NCI-H128 (cell line): ENCODE data around the gene SYT14.
"Not testable (repeated sequence)": the region's sequence is repeated elsewhere in the genome, so short reads cannot be mapped to it uniquely, and the experiment has no call there.

ENCODE experiments used
- DNase-seq: peaks from one replicate; lab custom pipeline; 2025; ENCODE audit not compliant: unreplicated experiment; lab: John Stamatoyannopoulos, UW

SYT14 gene

DNA sequence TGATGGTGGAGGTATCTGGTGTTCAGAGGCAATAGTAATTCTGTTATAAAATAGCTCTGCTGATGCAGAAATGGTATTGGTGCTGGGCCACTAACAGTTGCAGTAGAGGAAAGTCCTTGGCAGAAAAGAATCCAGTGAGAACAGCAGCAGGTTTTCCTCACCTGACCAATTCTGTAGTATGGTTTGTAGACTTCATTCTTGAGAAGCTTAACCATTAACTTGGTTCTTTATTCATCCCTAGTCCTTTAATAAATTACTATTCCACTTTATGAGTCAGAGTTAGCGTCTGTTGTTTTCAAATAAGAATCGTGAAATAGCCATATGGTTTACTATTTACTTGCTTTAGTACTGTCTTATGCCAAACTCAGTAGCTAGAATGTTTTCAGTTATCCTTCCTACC is 166.1 kb downstream of the SYT14 start:
- DNase-seq = no peak

DNA sequence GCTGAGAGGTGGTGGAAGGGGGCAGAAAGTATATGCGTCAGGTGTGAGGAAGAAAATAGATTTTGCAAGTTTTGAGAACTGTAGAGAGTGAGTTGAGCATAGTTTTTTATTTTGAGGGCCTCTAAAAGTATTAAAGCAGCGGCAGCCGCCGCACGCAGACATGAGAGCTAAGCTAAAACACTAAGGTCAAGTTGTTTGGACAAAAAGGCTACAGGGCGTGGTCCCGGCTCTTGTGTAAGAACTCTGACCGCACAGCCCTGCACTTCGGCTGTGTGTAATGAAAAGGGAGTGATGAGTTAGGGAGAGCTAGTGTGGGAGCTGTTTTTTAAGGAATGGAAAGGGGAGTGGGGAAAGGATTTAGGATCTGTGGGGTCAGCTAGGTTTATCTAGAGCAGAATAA is 174.9 kb downstream of the SYT14 start:
- DNase-seq = not testable (repeated sequence)

DNA sequence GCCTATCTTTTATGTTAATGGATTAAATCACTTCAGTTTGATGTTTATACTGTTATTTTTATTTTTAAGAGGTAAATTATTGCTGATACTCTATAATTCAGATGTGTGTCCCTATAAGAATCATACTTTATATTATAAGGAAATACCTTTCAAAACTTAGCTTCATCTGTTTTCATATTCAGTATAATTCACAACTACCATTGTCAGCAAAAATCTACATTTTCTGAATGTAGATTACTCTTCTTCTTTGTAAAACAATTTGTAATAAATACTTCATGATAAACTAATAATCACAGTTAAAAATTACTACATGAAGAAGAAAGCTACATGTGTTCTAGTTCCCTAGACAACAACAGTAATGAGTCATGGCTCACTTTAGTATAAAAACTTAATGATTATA is 179.2 kb downstream of the SYT14 start:
- no peak for DNase-seq

DNA sequence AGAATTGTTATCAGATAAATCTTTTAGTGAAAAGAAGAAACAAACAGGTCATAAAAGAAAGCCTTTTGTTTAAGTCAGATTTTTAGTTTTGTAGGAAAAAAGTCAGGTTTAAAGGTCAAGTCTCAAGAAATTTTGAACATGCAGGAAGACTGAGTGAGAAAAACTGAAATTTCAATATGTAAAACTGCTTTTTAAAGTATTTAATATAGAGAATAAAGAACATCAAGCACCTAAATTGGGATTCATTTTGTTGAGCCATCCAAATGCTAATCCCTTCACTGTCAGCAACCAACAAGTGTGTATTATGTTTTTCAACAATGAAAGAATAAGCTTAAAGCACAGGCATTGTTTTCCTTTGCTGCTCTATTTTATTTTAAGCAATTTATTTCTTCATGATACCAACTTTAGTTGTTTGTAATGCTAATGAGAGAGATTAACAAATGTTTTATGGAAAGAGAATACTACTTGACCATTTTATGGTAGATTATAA is 179.7 kb downstream of the SYT14 start:
- DNase-seq = no peak

DNA sequence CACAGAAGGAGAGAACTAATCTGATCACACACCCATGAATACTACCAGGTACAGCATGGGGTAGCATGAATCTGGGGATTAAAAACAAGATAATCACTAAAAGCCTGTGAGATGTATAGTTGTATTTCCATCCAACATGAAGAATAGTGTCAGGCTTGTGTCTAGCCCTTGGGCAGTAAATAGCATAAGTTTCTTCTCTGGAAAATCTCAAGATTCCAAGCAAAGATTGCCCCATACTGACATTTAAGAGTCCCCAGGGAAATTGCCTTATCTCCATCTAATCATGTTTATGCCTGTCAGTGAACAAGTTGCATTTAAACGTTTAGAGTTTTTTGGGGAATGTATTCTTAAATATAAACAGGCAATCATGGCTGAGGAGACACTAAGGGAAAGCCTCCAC is 185.4 kb downstream of the SYT14 start:
- no peak for DNase-seq

DNA sequence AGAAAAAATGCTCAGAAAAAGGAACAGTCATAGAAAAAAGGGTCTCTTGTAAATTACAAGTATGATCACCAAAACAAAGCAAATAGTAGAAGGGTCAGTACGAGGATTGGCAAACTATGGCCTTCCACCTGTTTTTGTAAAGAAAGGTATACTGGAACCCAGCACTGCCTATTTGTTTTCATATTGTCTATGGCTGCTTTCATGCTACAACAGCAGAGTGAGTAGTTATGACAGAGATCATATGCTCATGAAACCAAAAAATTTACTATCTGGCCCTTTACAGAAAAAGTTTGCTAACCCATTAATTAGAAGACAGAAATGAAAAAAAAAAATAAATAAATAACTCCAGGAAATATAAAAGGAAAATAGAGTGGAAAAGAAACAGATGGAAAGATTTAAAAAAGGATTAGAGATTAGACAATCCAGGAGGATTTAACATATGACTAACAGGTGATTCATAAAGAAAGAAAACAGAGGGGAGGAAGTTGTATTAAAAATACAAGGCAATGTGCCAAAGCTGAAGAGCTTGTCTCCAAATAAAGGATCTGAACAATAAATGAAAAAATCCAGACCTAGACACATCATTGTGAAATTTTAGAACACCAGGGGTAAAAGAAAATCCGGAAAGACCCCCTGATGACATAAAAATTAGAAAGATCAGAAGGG is 186.0 kb downstream of the SYT14 start:
- DNase-seq = no peak

DNA sequence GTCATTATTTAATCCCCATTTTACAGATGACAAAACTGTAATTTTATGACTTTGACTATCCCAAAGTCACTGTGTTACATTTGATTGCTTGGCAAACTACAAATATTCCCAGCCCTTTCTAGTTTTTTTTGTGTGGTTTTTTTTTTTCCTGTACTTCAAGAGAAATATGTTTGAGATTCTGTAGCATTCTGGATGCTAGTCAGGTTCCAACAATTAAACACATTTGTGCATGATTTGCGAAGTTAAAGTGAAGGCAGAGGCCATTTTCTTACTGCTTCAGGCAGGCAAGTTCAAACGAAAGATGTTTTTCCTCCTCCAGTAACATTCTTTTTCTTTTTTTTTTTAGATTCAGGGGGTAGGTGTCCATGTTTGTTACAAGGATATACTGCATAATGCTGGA is 186.7 kb downstream of the SYT14 start:
- DNase-seq = no peak

DNA sequence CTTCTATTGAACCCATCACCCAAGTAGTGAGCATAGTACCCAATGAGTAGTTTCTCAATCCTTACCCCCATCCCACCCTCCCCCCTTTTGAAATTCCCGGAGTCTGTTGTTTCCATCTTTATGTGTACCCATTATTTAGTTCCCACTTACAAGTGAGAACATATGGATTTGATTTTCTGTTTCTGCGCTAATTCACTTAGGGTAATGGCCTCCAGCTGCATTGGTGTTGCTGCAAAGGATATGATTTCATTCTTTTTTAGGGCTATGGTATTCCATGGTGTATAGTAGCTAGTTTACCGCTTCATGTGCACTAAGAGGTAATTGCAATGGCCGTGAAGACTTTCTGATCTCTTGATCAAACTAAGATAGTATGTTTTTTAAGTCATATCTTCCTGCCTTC is 187.1 kb downstream of the SYT14 start:
- no peak for DNase-seq

DNA sequence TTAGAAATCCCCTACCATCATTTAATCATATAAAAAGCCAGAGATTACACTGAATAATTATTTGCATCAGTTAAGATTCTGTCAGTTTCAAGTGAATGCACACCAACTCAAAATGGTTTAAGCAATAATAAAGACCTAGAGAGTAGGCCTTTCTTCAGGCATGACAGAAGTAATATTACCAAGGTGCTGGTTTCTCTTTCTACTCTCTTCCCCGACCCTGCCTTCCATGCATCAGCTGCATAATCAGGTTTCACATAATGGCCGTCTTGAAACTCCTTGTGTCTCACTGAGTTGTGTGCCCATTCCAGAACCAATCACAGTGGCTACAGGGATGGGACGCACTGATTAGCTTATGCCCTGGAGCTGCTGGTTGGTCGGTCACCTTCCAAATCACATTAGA is 191.1 kb downstream of the SYT14 start:
- no peak for DNase-seq

DNA sequence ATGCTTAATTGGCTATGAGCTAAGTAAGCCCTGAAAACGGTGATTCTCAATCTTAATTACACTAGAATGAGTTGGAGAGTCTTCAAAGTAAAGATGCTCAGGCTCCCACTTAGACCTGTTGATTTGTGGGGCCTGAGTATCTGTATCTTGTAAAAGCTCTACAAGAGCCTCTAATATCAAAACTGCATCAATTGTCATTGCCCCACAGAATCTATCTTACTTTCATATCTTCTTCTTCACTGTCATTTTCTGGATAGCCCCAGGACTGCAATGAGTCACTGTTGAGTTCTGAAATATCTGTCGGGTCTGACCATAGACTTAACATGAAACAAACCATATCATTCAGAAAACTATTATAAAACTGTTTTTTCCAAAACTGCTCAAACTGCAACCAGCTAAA is 191.7 kb downstream of the SYT14 start:
- DNase-seq = no peak

DNA sequence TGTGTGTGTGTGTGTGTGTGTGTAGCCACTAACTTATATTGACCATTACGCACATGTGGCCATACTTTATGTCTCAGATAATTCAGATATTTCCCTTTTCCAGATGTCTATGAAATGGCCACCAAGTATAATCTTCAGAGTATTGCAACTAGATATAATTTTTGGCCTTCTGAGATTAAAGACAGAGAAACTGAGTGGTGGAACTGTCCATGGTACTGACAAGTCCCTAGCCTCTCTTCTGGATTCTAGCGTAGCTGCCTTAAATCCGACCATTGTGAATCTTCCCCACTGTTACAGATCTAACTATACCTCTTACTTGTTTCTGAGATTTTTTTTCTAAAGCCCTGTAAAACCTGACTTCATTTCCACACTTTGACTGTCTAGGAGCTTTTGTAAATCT is 194.6 kb downstream of the SYT14 start:
- no peak for DNase-seq

DNA sequence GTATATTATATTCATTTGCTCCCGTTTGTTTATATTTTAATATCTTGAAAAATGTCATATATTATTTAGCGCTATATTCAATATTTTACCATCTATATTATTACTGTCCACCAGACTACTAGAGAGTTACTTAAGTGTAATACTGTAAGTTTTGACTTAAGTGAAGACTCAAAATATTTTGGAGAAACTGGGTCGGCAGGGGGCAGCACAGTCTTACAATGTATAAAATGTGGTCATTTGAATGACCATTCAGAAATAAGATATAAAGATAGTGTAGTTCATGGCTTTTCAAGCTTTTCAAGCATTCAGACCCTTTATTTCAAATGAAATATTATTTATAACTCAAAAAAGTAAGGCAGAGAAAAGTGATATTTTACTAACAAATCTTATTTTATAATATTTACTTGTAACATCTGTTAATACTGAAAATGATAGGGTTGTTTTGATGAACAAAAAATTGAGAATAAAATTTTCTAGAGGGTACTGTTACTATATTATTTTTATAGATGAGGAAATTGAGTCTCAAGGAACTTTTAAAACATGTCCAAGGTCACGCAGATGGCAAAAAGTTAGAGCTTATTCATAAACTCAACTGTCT is 205.5 kb downstream of the SYT14 start:
- DNase-seq = peak; percentile 52

DNA sequence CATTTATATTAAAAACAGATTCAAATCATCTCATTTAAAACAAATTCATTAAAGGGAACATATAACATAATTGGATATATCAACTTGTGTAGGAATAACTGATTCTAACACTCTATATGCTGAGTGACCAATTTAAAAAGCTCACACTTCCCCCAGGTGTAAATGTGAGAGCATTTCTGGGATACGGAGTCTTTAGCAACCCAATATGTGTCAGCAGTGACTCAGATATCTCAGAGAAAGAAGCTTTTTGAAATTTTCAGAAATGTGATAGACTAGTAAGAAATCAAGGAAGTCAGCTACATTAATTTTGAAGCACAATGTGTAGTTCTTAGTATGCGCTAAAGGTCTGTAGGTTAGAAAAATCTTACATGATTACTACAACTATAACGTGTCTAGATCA is 206.7 kb downstream of the SYT14 start:
- DNase-seq = no peak

DNA sequence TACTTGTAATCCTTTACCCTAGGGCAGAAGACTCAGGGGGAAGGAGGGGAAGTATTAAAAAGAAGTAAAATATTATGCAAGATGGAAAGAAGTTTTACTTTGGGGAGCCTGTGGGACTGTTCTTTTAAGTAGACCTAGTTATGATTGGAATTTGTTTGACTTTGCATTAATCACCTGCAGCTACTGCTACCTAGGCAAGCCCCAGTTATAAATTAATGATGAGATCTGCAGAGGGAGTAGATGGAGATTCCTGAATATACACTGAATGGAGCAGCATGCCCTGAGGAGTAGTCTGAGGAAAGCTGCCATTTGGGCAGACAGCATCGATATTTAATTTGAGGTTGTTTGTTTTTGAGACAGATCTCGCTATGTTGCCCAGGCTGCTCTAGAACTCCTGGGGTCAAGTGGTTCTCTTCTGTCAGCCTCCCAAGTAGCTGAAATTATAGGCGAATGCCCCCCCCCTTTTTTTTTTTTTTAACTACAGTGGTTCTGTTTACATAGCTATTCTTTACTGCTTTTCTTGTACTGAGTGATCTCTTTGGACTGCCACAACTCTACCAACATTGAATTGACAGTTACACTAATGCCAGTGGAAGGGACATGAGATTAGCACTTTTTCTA is 213.1 kb downstream of the SYT14 start:
- no peak for DNase-seq

DNA sequence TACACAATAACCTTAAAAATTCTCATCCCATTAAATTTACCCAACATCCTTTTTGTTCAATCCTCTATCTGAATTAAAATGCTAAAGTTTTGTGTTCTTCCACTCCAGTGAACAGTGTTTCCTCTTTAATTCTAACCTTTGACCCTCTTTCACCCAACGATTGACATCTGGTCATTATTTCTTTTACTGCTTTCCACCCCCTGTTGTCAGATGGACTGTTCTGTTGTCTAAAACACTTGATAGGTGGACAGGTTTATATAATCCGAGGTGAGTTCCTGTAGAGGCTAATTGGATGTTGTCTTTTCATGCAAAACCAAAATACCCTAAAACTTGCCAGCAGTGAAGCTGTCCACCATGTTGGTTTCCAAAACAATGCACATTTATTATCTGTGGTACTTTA is 221.2 kb downstream of the SYT14 start:
- no peak for DNase-seq

DNA sequence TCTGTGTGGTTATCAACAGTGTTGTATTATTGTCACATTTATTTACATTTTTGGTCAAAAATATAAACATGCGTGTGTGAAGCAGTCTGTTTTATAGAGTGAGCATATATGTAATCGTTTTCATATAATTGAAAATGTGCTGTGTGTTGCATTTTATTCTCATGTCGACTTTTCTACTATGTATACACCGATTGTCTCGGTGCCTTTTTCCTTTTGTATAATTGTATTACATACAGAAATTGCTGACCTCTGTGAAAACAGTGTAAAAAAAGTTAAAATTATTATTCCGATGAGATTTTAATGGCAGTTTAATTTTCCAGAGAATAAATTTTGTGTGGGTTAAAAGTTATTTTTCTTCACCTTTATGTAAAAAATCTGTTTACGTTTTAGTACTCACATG is 232.2 kb downstream of the SYT14 start:
- no peak for DNase-seq

DNA sequence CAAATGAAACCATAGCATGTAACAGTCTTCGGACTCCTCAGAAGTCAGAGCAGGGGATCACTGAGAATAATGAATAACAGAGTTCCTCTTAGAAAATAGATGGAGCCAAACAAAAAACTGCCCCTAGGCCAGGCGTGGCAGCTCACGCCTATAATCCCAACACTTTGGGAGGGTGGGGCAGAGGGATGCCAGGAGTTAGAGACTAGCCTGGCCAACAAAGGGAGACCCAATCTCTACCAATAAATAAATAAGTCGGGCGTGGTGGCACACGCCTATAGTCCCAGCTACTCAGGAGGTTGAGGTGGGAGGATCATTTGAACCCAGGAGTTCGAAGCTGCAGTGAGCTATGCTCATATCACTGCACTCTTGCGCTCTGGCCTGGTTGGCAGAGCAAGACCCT is 236.1 kb downstream of the SYT14 start:
- DNase-seq = no peak

DNA sequence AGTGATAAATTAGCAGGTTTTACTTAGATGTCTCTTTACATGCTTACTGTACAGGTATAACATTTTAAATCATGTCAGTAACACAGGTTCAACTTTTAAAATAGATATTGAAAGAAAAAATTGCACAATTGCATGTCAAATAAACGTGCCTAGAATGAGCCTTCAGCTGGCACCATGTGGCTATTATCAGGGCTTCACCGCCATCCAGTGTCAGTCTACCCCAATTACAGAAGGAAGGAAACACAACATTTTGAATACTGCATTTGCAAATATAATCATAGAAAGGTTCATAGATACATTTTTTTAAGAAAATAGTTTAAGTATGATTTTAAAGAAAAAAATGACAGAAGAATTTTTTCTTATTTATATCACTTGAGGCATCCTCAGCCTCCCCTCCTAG is 247.0 kb downstream of the SYT14 start:
- no peak for DNase-seq

DNA sequence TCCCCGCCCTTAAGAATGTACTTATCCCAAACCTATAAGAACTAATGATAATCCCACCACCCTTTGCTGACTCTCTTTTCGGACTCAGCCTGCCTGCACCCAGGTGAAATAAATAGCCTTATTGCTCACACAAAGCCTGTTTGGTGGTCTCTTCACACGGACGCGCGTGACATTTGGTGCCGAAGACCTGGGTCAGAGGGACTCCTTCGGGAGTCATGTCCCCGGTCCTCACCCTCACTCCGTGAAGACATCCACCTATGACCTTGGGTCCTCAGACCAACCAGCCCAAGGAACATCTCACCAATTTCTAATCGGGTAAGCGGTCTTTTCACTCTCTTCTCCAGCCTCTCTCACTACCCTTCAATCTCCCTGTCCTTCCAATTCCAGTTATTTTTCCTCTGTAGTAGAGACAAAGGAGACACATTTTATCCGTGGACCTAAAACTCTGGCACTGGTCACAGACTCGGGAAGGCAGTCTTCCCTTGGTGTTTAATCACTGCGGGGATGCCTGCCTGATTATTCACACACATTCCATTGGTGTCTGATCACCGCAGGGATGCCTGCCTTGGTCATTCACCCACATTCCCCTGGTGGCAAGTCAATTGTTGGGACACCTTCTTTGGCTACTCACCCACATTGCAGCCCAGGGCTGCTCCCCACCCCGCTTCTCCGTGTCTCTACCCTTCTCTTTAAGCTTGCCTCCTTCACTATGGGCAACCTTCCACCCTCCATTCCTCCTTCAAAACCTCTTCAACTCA is 250.0 kb downstream of the SYT14 start:
- DNase-seq = not testable (repeated sequence)

DNA sequence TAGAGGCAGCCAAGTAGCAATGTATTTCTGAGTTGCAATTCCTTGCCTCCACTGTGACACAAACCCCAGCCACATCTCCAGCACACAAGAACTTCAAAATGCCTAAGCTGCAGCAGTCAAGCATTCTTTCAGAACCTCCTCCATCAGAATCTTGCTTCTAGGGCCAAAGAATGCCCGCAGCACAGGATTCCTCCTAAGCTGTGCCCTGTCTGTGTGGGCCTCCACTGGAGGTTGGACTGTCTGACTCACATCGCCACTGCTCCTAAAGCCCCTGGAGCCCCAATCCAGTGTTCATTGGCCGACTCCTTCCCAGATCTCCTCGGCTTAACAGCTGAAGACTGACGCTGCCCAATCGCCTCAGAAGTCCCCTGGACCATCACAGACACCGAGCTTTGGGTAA is 251.4 kb downstream of the SYT14 start:
- no peak for DNase-seq

DNA sequence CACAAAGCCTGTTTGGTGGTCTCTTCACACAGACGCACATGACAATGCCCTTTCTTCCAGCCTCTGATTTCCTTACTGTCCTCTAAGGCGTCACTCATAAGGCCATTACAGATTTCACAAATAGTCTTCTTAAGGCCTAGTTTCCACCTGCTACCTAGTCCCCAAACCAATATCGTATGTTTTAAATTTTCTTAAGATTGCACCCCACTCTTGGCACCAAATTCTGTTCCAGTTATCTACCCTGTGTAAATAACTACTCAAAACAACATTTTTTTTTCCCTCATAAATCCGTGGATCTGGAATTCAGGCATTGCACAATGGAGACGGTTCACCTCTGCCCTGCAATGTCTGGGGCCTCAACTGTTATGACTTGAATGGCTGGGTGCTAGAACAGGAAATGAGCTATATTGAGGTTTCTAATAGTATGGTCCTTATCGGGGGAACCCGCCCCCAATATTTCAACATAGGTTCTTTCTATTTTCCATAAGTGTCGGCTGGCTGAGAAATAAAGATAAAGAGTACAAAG is 257.7 kb downstream of the SYT14 start:
- no peak for DNase-seq

DNA sequence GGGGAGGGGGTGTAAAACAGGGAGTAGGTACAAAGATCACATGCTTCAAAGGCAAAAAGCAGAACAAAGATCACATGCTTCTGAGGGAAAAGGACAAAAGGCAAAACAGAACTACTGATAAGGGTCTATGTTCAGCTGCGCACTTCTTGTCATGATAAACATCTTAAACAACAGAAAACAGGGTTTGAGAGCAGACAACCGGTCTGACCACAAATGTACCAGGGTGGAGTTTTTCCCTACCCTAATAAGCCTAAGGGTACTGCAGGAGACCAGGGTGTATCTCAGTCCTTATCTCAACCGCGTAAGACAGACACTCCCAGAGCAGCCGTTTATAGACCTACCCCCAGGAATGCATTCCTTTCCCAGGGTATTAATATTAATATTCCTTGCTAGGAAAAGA is 258.2 kb downstream of the SYT14 start:
- not testable (repeated sequence) for DNase-seq
